PFSK-1 (cell line): ENCODE results near the gene CFAP70.

ENCODE experiments used
- POLR2AphosphoS5 ChIP-seq: IDR thresholded peaks from 2 replicates; pipeline ENCODE4 v1.6.1; 2012; ENCODE audit warnings: low read depth, mild to moderate bottlenecking, control low read depth, low read length, moderate library complexity
- SIN3A ChIP-seq: IDR thresholded peaks from 2 replicates; pipeline ENCODE4 v1.6.1; 2012; ENCODE audit warnings: mild to moderate bottlenecking, low read length, moderate library complexity, borderline replicate concordance; ENCODE audit not compliant: insufficient read depth
- TAF1 ChIP-seq: IDR thresholded peaks from 2 replicates; pipeline ENCODE4 v1.6.1; 2012; ENCODE audit warnings: low read length, control low read depth, borderline replicate concordance; ENCODE audit not compliant: insufficient read depth
- TF ChIP-seq, protein P1 (sequence below), 2 experiments: IDR thresholded peaks; 2 replicates each; pipeline versions ENCODE4 v1.6.1 to v1.8.0; 2011 to 2012; ENCODE audit warnings: low read depth in 2 of 2, low read length in 2 of 2, control low read depth in 1 of 2, inconsistent platforms in 1 of 2, mild to moderate bottlenecking in 1 of 2, moderate library complexity in 1 of 2; ENCODE audit not compliant: insufficient read depth in 1 of 2

DNA sequence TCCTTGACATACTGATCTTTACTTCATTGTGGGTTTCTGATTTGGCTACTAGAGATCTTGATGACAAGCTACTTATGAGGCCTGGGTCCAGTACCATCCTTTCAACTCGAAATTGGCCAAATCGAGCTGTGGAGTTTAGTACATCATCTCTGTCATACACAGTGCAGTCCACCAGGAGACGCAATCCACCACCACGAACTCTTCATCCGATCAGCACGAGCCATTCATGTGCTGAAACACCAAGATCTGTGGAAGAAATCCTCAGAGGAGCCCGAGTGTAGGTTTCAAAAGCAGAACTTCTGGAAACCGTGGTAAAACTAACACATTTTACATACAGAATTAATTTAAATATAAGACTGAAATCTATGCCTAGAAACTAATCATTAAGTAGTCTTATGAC, 125.8 kb downstream of the CFAP70 start:
- TF ChIP-seq POLR2AphosphoS5 (no peak), TAF1 (no peak), SIN3A (no peak)
- TF ChIP-seq, protein P1, sequence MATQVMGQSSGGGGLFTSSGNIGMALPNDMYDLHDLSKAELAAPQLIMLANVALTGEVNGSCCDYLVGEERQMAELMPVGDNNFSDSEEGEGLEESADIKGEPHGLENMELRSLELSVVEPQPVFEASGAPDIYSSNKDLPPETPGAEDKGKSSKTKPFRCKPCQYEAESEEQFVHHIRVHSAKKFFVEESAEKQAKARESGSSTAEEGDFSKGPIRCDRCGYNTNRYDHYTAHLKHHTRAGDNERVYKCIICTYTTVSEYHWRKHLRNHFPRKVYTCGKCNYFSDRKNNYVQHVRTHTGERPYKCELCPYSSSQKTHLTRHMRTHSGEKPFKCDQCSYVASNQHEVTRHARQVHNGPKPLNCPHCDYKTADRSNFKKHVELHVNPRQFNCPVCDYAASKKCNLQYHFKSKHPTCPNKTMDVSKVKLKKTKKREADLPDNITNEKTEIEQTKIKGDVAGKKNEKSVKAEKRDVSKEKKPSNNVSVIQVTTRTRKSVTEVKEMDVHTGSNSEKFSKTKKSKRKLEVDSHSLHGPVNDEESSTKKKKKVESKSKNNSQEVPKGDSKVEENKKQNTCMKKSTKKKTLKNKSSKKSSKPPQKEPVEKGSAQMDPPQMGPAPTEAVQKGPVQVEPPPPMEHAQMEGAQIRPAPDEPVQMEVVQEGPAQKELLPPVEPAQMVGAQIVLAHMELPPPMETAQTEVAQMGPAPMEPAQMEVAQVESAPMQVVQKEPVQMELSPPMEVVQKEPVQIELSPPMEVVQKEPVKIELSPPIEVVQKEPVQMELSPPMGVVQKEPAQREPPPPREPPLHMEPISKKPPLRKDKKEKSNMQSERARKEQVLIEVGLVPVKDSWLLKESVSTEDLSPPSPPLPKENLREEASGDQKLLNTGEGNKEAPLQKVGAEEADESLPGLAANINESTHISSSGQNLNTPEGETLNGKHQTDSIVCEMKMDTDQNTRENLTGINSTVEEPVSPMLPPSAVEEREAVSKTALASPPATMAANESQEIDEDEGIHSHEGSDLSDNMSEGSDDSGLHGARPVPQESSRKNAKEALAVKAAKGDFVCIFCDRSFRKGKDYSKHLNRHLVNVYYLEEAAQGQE (IDR thresholded peaks at IDR 0.05; ENCODE audit: insufficient read depth in 1 of 2, low read depth in 2 of 2, low read length in 2 of 2), result no peak
